Activated CD4-positive, CD25-positive, alpha-beta regulatory T cell (primary cell): ENCODE results near the gene ANAPC1.
A peak's percentile ranks its signal among the peaks of the same experiment; 100 is the strongest.
"Not testable (repeated sequence)": the region's sequence is repeated elsewhere in the genome, so short reads cannot be mapped to it uniquely, and the experiment has no call there.

Source experiments
- DNase-seq, 4 experiments: peaks; one replicate each; lab custom pipeline; 2025; lab: John Stamatoyannopoulos, UW

The ANAPC1 gene

GRCh38 chr2:111905475-111905869, 21.5 kb upstream of the ANAPC1 start:
- not testable (repeated sequence) for DNase-seq

- no peak for DNase-seq
These were observed 20.9 kb upstream of the ANAPC1 start for GRCh38 chr2:111904726-111905474.

- no peak for DNase-seq
These were observed 20.0 kb upstream of the ANAPC1 start for GRCh38 chr2:111903930-111904439.

- DNase-seq: no peak
These were observed 19.5 kb upstream of the ANAPC1 start for GRCh38 chr2:111903516-111903915.

- DNase-seq: no peak
These were observed 16.9 kb upstream of the ANAPC1 start for GRCh38 chr2:111900859-111901258.

GRCh38 chr2:111898703-111899514, 14.9 kb upstream of the ANAPC1 start:
- no peak for DNase-seq

GRCh38 chr2:111897924-111898702, 14.1 kb upstream of the ANAPC1 start, which contains the start of gene MERTK:
MERTK (plus strand) TSS chr2:111898607; CDS start chr2:111898736, 129 bp downstream.
- peak in 2 of 4 experiments; percentile 6 to 20 for DNase-seq

GRCh38 chr2:111897630-111897923, 13.6 kb upstream of the ANAPC1 start:
- DNase-seq: no peak

- no peak for DNase-seq
These were observed 12.6 kb upstream of the ANAPC1 start for GRCh38 chr2:111896576-111896975.

GRCh38 chr2:111896024-111896423, 12.0 kb upstream of the ANAPC1 start:
- no peak for DNase-seq

GRCh38 chr2:111884592-111884964, 585 bp upstream of the ANAPC1 start:
- no peak for DNase-seq

- DNase-seq: not testable (repeated sequence)
These were observed 11.2 kb downstream of the ANAPC1 start for GRCh38 chr2:111872806-111873205.

- not testable (repeated sequence) for DNase-seq
These were observed 18.9 kb downstream of the ANAPC1 start for GRCh38 chr2:111865124-111865523.

GRCh38 chr2:111860005-111860404, 24.0 kb downstream of the ANAPC1 start:
- DNase-seq: not testable (repeated sequence)

- not testable (repeated sequence) for DNase-seq
These were observed 31.4 kb downstream of the ANAPC1 start for GRCh38 chr2:111852544-111852943.

GRCh38 chr2:111850646-111851045, 33.3 kb downstream of the ANAPC1 start:
- DNase-seq: peak in 1 of 4 experiments; percentile 7

GRCh38 chr2:111839625-111840282, 44.2 kb downstream of the ANAPC1 start:
- not testable (repeated sequence) for DNase-seq

- DNase-seq: not testable (repeated sequence)
These were observed 45.0 kb downstream of the ANAPC1 start for GRCh38 chr2:111838992-111839391.

GRCh38 chr2:111834221-111834620, 49.8 kb downstream of the ANAPC1 start:
- DNase-seq: not testable (repeated sequence)

GRCh38 chr2:111830479-111830878, 53.5 kb downstream of the ANAPC1 start:
- not testable (repeated sequence) for DNase-seq

- DNase-seq: not testable (repeated sequence)
These were observed 55.7 kb downstream of the ANAPC1 start for GRCh38 chr2:111828217-111828766.
